Mesodermal cell (in vitro differentiated cells): ENCODE results near the gene GNAI1.

Experiments used
- H3K27ac ChIP-seq: 2 replicates; pipeline ENCODE4 v1.7.0; 2013; ENCODE audit warnings: mild to moderate bottlenecking, low read depth, low read length, moderate library complexity; ENCODE audit not compliant: severe bottlenecking
- H3K36me3 ChIP-seq: 2 replicates; pipeline ENCODE4 v1.7.1; 2013; ENCODE audit warnings: mild to moderate bottlenecking, low read length, moderate library complexity; ENCODE audit not compliant: control insufficient read depth, insufficient read depth
- H3K4me1 ChIP-seq: one replicate; pipeline ENCODE4 v1.7.1; 2013; ENCODE audit warnings: mild to moderate bottlenecking, low read length; ENCODE audit not compliant: insufficient read depth, control insufficient read depth, poor library complexity, severe bottlenecking
- H3K4me3 ChIP-seq: 2 replicates; pipeline ENCODE4 v1.7.0; 2013; ENCODE audit warnings: low read length, control low read depth, mild to moderate bottlenecking; ENCODE audit not compliant: insufficient read depth, poor library complexity, severe bottlenecking; ENCODE audit errors: extremely low read depth
- H3K9me3 ChIP-seq: 2 replicates; pipeline ENCODE4 v1.7.1; 2013; ENCODE audit warnings: mild to moderate bottlenecking, low read length, moderate library complexity; ENCODE audit not compliant: control insufficient read depth
- WGBS, 2 experiments: methylation state at CpG; one replicate each; pipeline ENCODE4 v1.1.5; 2013; ENCODE audit warnings: missing lambda C conversion rate in 2 of 2; ENCODE audit not compliant: insufficient coverage in 2 of 2; 5-methylcytosine and 5-hydroxymethylcytosine counted together

The GNAI1 gene

DNA sequence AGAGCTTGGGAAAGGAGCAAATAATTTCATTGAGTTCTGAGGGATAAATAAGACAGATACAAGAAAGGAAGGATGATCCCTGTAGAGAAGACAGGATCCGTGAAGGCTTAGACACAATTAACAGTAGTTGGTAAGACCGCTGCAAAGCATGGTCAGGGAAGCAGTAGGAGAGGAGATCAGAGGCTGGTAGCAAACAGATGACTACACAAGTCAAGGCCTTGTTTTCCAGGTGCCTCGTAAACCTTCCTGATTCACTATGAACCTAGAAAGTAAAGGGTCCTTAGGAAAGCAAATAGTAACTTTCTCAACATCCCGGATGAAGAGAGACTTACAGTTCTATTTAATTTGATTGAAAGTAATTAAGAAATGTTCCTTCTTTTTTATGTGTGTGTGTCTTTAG is 118.6 kb downstream of the GNAI1 start:
- WGBS, 2 experiments = 97 to 100% methylated on average over 2 of the region's 4 CpGs
- H3K36me3 ChIP-seq = no peaks in the 10 kb centered on the region
- H3K27ac ChIP-seq = no peak overlapping the region
- H3K4me3 ChIP-seq = no peak overlapping the region
- H3K9me3 ChIP-seq = no peaks in the 10 kb centered on the region
- H3K4me1 ChIP-seq = no peaks in the 10 kb centered on the region

DNA sequence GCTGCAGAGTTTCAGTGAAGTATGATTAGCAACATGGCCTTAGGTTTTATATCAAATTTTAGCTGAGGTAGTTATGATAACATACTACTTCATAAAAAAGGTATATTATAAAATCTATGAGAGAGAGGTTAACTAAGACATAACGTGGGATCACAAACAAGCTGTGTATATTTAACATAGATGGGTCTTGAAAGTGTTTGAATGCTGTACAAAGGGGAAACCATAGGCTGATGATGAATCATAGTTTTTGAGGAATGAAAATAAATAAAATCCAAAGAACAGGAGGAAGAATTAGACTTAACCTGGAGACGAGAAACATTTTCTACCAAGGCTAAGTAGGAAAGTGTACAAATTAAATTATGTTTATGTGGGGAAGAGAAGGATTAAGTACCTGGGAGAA is 119.0 kb downstream of the GNAI1 start:
- Histone ChIP-seq H3K4me1 (no peaks in the 10 kb centered on the region), H3K4me3 (no peak overlapping the region), H3K9me3 (no peaks in the 10 kb centered on the region), H3K36me3 (no peaks in the 10 kb centered on the region), H3K27ac (no peak overlapping the region)
- WGBS, 2 experiments = 100% methylated on average over 1 of the region's 2 CpGs

DNA sequence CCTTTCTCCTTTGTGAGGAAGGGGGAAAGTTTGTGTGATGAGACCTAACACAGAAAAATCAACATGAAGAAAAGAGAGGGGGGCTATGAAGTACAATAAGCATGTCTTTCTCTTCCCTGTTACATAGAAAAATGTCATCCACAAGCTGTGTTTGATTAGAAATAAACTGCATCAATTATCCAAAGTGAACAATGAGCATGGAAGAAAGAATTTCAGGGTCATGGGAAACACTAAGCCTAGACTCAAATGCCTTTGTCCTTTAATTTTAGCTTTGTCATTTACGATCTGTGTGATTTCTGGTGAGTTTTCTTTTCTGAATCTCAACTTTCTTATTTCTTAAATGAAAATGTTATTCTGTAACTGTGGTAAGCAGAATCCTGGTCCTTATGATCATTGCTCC is 121.0 kb downstream of the GNAI1 start:
- no peak overlapping the region for H3K27ac ChIP-seq
- no CpG with 5 or more reads among the region's 1 CpG for WGBS, 2 experiments

DNA sequence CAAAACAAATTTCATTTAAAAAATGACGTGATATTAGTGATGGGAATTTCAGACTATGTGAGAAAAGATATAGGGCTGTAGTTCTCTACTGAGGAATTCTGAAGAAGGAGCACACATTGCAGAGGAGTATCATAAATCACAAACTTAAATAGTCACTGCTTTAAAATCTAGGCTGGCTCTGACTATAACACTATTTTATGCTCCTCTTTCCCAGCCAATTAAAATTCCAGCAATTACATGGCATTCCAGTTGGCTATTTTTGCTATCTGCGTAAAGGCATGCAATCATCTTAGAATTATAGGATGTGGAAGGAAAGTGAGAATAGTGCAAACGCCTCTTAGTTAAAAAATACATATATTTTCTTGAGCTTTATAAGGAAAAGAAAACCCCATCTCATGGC is 123.1 kb downstream of the GNAI1 start:
- Histone ChIP-seq H3K4me3 (no peak overlapping the region), H3K36me3 (no peaks in the 10 kb centered on the region), H3K9me3 (no peaks in the 10 kb centered on the region), H3K27ac (no peak overlapping the region), H3K4me1 (no peaks in the 10 kb centered on the region)
- no CpG with 5 or more reads among the region's 3 CpGs for WGBS, 2 experiments

More for the DNA sequence above, 121.0 kb downstream of the GNAI1 start:
- Histone ChIP-seq H3K4me3 (no peak overlapping the region), H3K4me1 (no peaks in the 10 kb centered on the region), H3K36me3 (no peaks in the 10 kb centered on the region), H3K9me3 (no peaks in the 10 kb centered on the region)

DNA sequence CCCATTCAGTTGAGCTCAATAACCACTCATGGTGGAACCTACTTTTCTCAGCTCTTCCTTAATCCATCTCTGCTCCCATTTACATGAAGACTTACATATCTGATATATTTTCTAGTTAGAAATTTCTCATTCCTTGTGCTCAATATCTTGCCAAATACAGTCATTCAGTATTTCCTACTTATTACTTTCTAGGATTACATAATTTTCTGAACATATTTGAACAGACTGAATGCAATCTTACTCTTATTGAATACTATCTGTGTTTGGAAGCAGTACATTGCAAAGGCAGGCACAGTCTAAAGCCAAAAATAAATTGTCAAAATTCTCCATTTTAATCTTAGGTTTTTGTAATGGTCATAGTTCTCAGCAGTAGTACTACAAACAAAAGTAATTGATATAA is 126.0 kb downstream of the GNAI1 start:
- H3K4me3 ChIP-seq = no peak overlapping the region
- H3K27ac ChIP-seq = no peak overlapping the region
- H3K36me3 ChIP-seq = no peaks in the 10 kb centered on the region
- no peaks in the 10 kb centered on the region for H3K9me3 ChIP-seq
- H3K4me1 ChIP-seq = no peaks in the 10 kb centered on the region

DNA sequence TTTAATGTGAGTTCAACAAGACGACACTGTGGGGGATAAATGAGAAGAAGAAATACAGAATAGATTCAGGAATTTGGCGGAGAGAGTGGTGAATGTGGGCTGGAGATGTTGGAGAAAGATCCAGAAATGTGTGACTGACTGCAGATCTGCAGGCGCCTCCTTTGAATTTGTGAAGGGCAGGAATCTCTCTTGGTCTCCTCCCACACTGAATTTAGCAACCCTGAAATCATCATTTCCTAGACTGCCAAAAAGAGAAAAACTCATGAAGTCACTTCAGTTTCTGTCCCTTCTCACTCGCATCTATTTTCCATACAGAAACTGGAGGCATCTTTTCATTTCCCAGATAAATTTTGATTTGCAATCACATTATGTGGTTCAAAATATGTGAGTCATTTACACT is 128.7 kb downstream of the GNAI1 start:
- H3K27ac ChIP-seq = no peak overlapping the region
- 89 to 90% methylated on average over 1 to 2 of the region's 4 CpGs for WGBS, 2 experiments
- no peaks in the 10 kb centered on the region for H3K36me3 ChIP-seq
- no peak overlapping the region for H3K4me3 ChIP-seq
- H3K4me1 ChIP-seq = no peaks in the 10 kb centered on the region
- H3K9me3 ChIP-seq = no peaks in the 10 kb centered on the region

DNA sequence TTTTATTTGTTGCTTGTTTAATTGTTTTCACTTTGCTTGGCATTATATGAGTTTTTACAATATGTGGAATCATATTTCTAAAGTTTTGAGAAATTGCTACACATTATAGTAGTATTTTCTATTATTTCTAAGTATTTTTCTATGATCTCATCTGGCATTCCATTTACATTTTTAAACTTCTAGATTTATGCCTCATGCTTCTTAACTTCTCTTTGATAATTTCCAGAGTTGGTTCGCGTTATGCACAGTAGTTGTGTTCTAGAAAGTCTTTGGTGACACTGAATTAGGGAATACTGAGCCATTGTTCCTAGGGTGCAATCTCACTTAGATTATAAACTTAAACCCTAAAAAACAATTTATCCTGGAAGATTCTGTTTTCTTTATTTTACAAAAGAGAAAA is 129.2 kb downstream of the GNAI1 start:
- Histone ChIP-seq H3K4me3 (no peak overlapping the region), H3K9me3 (no peaks in the 10 kb centered on the region), H3K36me3 (no peaks in the 10 kb centered on the region), H3K4me1 (no peaks in the 10 kb centered on the region), H3K27ac (no peak overlapping the region)
- WGBS, 2 experiments = no CpG with 5 or more reads among the region's 2 CpGs

DNA sequence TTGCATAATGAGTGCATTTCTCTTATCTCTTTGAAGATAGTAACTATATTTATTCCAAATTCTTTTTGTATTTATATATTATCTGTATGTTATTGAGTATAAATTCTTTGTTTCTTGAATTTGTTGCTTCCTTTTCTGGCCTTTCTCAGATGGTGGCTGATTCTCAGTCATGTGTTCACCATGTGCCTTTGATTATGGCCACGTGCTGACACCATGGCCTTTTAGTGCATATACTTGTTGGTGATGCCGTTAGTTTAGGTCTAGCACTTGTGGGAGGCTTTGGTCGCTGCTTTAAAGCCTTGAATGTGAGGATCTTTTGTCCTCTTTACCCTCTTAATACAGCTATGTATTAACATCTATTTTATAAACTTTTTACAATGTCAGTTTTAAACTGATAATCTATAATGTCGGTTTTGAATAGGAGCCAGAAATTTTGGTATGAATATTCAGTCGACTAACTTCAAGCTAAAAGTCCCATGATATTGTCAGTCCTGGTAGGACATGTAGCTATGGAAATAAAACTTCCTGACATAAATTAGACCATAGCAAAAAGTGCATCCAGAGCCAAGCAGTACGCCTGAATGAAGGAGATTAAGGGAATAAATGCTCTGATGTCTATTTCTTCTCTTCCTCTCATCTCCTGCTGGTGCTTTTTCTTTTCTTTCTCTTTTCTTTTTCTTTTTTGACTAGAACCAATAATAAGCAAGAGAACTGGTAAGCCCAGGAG is 130.3 kb downstream of the GNAI1 start:
- H3K4me1 ChIP-seq = no peaks in the 10 kb centered on the region
- H3K36me3 ChIP-seq = no peaks in the 10 kb centered on the region
- WGBS, 2 experiments = 71% methylated on average over 1 of the region's 6 CpGs; no CpG with 5 or more reads in 1 of the 2 experiments
- no peaks in the 10 kb centered on the region for H3K9me3 ChIP-seq
- H3K4me3 ChIP-seq = no peak overlapping the region
- no peak overlapping the region for H3K27ac ChIP-seq

DNA sequence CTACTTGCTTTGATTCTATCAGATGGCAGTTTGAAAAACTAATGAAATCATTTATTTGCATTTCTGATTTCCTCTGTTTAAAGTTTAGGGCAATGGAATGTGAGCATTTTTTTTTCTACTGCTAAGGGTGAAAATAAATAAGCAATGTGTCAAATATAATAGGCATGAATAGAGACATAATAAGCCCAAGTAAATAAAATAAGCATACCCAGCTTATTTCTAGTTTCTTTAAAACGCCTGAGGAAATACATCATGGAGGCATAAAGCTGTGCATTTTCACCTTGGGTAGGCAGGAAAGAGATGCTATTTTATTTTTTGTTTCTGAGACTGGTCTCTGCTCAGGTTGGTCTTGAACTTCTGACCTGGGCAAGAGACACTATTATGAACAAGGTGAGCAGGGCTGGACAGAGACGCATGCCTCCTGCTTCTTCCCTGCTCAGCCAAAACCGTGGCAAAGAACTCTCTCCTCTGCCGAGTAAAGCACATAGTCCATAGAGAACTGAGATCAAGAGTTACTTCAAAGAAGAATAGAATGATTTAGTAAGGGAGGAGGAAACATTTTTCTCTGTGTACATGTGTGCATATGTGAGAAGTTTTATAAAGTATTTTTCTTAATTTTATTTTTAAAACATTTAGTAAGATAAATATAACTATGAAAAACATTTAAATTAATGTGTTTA is 138.1 kb downstream of the GNAI1 start:
- WGBS, 2 experiments = 83% methylated on average over 2 of the region's 4 CpGs; no CpG with 5 or more reads in 1 of the 2 experiments
- Histone ChIP-seq H3K4me1 (no peaks in the 10 kb centered on the region), H3K27ac (no peak overlapping the region)

DNA sequence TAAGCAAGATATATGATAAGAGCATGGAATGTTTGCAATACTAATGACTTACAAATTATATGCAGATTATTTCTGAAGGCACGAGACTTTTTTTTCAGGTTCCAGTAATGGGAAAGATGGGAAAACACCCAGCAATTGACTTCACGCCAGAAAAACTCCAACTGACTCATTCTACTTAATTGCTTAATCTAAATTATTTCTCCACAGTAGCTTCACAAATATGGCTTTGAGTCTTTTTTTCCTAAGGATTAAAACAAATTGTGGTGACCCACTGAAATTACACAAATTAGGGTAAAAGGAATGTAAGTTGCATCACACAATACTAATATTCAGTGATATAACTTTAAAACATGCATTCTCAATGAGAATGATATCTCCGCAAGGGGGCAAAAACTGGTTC is 138.7 kb downstream of the GNAI1 start:
- no peaks in the 10 kb centered on the region for H3K36me3 ChIP-seq
- H3K4me3 ChIP-seq = no peak overlapping the region
- 60% methylated on average over 1 of the region's 3 CpGs; no CpG with 5 or more reads in 1 of the 2 experiments for WGBS, 2 experiments
- H3K27ac ChIP-seq = no peak overlapping the region
- no peaks in the 10 kb centered on the region for H3K4me1 ChIP-seq
- H3K9me3 ChIP-seq = no peaks in the 10 kb centered on the region

More for the DNA sequence above, 138.1 kb downstream of the GNAI1 start:
- H3K9me3 ChIP-seq = no peaks in the 10 kb centered on the region
- H3K4me3 ChIP-seq = no peak overlapping the region
- H3K36me3 ChIP-seq = no peaks in the 10 kb centered on the region

DNA sequence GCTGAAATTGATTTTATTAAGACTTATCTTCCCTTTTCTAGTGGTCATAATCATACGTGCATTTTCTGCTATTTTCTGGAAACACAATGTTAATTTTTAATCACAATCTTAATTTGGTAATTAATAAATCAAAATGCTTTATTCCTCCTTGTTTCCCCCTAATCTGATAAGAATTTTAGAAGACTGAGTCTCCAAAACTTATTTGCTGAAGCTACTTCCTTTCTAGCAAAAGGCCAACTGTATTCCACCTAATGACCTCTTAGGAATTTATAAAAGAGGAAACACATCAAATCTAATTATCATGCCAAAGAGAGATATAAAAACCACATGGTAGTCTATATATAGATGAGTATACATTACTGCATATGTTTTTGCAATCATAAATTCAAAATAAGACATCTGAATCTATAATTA is 140.6 kb downstream of the GNAI1 start:
- H3K27ac ChIP-seq = no peak overlapping the region
- no CpG with 5 or more reads among the region's 1 CpG for WGBS, 2 experiments

More for the DNA sequence above, 140.6 kb downstream of the GNAI1 start:
- Histone ChIP-seq H3K4me3 (no peak overlapping the region), H3K9me3 (no peaks in the 10 kb centered on the region), H3K4me1 (no peaks in the 10 kb centered on the region), H3K36me3 (no peaks in the 10 kb centered on the region)
